GM10266 (cell line): ENCODE results near the gene SP4.

Experiments used
- DNase-seq: peaks from one replicate; pipeline ENCODE4 v3.0.0; 2012; ENCODE audit errors: extremely low spot score
- TF ChIP-seq, protein P1 (sequence below): IDR thresholded peaks from 2 replicates; pipeline ENCODE4 v1.5.1; 2012; ENCODE audit warnings: mild to moderate bottlenecking, low read depth; ENCODE audit not compliant: control insufficient read depth, insufficient read depth; ENCODE audit errors: missing control alignments

SP4 gene

DNA sequence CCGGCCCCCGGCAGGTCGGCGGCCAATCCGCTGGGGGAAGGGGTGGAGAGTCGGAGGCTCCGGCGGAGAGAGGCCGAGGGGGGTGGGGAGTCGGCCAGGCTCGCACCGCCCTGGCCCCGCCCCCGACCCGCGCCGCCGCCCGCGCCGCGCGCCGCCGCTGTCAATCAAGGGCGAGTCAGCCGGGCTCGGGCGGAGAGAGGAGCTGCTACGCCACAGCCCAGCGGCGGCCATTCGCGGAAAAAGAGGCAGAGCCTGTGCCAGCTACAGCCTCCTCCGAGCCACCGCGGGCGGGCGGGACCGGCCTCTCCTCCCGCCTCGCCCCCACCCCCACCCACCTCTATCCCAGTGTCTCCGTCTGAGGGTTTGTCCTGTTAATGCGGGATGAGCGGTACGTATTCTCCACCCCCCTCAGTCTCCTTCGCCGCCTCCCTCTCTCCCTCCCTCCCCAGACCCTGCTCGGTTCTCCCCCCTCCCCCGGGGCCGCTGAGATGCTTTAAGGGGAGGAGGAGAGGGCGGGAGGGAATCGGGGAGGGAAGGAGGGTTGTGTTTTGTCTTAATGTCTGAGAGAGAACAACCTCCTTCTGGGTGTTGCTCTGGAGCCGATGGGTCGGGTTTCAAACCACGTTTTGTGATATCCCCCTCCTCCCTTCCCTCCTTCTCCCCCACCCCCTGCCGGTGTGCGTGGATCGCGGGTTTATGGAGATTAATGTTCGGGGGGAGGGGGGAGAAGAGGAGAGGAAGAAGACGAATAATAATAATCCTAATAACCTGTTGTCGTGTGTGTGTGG, at the start of gene SP4:
Gene SP4 (plus strand): TSS at position 213 of the 788 bp plus-strand sequence. CDS start 169 bp downstream, at position 382.
- DNase-seq = peak; percentile 97
- TF ChIP-seq, protein P1, sequence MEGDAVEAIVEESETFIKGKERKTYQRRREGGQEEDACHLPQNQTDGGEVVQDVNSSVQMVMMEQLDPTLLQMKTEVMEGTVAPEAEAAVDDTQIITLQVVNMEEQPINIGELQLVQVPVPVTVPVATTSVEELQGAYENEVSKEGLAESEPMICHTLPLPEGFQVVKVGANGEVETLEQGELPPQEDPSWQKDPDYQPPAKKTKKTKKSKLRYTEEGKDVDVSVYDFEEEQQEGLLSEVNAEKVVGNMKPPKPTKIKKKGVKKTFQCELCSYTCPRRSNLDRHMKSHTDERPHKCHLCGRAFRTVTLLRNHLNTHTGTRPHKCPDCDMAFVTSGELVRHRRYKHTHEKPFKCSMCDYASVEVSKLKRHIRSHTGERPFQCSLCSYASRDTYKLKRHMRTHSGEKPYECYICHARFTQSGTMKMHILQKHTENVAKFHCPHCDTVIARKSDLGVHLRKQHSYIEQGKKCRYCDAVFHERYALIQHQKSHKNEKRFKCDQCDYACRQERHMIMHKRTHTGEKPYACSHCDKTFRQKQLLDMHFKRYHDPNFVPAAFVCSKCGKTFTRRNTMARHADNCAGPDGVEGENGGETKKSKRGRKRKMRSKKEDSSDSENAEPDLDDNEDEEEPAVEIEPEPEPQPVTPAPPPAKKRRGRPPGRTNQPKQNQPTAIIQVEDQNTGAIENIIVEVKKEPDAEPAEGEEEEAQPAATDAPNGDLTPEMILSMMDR = no peak

- DNase-seq = no peak
- TF ChIP-seq, protein P1 = no peak
Observed at GRCh38 chr7:21383227-21384220, 44.4 kb upstream of the SP4 start.

DNA sequence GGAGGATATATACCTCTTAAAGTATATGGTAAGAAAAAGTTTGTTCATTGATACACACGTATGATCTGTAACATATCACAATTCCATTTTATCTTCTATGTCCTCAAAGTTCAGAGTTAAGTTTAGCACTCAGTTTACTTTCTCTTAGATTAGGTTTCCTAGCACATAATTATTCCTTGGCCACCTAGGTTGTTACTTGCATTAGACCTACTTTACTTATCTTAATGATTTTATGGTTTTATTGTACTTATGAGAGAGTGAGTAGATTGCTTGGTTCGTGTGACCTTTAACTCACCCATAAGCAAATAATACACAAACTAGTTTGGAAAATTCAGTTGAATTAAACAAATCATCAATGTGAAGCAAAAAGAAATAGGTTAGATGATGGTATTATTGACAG, 33.9 kb upstream of the SP4 start:
- no peak for DNase-seq
- TF ChIP-seq, protein P1 = no peak

- no peak for DNase-seq
- TF ChIP-seq, protein P1 = no peak
Observed at GRCh38 chr7:21401944-21402343, 25.9 kb upstream of the SP4 start.

DNA sequence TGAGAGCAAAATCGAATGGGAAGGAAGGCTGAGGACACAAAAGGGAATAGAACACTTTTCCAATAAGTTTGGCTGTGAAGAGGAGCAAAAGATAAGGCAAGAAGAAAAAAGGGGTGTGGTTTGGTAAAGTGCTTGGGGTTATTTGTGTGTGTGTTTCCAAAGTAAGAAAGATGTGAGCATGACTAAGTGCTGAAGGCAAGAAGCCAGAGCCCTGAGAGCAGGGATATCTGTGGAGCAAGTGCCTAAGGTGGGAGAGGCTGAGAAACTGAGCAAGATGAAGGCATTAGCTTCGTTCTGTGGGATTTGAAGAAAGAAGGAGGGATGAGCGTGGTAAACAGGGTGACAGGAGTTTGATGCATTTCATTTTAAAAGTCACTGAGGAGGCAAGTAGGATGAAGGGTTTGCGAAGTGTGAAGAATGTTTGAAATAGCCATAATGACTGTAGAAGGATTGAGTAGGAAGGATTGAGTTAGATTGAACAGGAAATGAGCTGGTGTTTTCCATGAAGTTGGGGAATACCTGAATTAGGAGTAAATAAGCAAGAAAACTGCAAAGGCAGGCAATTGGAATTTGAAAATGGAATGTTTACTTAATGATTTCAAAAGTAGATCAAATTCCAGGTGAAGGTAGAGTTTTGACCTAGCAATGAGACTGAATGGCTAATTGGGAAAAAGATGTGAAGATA, 19.9 kb upstream of the SP4 start:
- DNase-seq = no peak
- TF ChIP-seq, protein P1 = no peak

DNA sequence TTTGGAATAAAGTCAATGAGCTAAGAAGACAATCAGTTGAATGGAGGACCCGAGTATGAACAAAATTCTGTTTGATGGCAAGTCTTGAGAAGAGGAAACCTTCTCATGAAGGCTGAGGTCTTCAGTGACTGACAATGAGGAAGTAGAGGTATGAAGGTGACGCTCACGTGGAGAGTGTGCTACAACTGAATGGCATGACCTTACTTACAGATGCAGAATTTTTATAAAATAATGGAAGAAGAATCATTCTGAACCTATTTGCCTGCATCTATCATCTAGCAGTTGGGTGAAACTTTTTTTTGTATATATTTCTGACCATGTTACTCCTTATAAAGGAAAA, 19.4 kb upstream of the SP4 start:
- no peak for DNase-seq
- TF ChIP-seq, protein P1 = no peak

- TF ChIP-seq, protein P1 = peak; percentile 3
- peak; percentile 52 for DNase-seq
Observed at GRCh38 chr7:21412410-21412851, 15.5 kb upstream of the SP4 start.
